Lung (tissue), 12 donors: ENCODE measurements around the gene AMN. TPM values are rescaled to one million over a fixed set of nuclear protein-coding genes. Genes with fewer than 3 reads are reported as not detected.

Experiments used
- ATAC-seq: fragments of 200-7000 bp; cut with Tn5 transposase; one replicate; pipeline ENCODE4 v1.9.1; 2020; ENCODE audit warnings: moderate number of reproducible peaks; ENCODE audit not compliant: insufficient read depth, low FRiP score
- DNase-seq, 3 donors: peaks; one replicate each; pipeline ENCODE4 v3.0.0-alpha.2; 2013 to 2017
- H3K27ac ChIP-seq, 2 donors: one replicate each; pipeline ENCODE4 v1.5.1; 2013; ENCODE audit warnings: mild to moderate bottlenecking in 2 of 2, moderate library complexity in 2 of 2, control low read depth in 1 of 2, inconsistent platforms in 1 of 2, low read depth in 1 of 2, low read length in 1 of 2
- H3K27me3 ChIP-seq, 3 donors: one replicate each; pipeline ENCODE4 v1.5.1; 2013; ENCODE audit warnings: low read length in 2 of 3; ENCODE audit not compliant: control insufficient read depth in 3 of 3, insufficient read depth in 3 of 3
- H3K36me3 ChIP-seq, 4 donors: one replicate each; pipeline ENCODE4 v1.5.1; 2013; ENCODE audit warnings: low read length in 4 of 4, mild to moderate bottlenecking in 1 of 4, moderate library complexity in 1 of 4; ENCODE audit not compliant: control insufficient read depth in 4 of 4, insufficient read depth in 4 of 4
- H3K4me1 ChIP-seq, 5 donors: one replicate each; pipeline ENCODE4 v1.5.1; 2013; ENCODE audit warnings: low read length in 5 of 5, mild to moderate bottlenecking in 2 of 5, moderate library complexity in 1 of 5; ENCODE audit not compliant: control insufficient read depth in 5 of 5, insufficient read depth in 5 of 5
- H3K4me3 ChIP-seq: one replicate; pipeline ENCODE4 v1.5.1; 2013; ENCODE audit warnings: mild to moderate bottlenecking, control low read depth, moderate library complexity
- H3K9ac ChIP-seq, 2 donors: one replicate each; pipeline ENCODE4 v1.5.1; 2013; ENCODE audit warnings: low read length in 2 of 2, control low read depth in 1 of 2; ENCODE audit not compliant: insufficient read depth in 1 of 2
- H3K9me3 ChIP-seq, 4 donors: one replicate each; pipeline ENCODE4 v1.5.1; 2013; ENCODE audit warnings: low read length in 3 of 4, mild to moderate bottlenecking in 1 of 4, moderate library complexity in 1 of 4; ENCODE audit not compliant: control insufficient read depth in 4 of 4, insufficient read depth in 3 of 4
- WGBS, 2 donors: extraction: QIAGEN DNeasy Blood & Tissue Kit; methylation state at CpG; one replicate each; pipeline ENCODE4 v1.1.7; 2013; 5-methylcytosine and 5-hydroxymethylcytosine counted together
- polyA plus RNA-seq, 2 donors: library from polyadenylated mRNA; stranded (reverse); fragments of 200-250 nt; gene quantifications; one replicate each; pipeline ENCODE4 v1.2.1, GENCODE V29; 2013
- total RNA-seq, 2 donors: library from RNA; depleted of rRNA in 1 of 2; stranded (reverse); fragments of >200 nt in 1 of 2; gene quantifications; one replicate each; pipeline ENCODE4 v1.2.1, GENCODE V29; 2014 to 2021
- TF ChIP-seq, protein P1 (sequence below): IDR thresholded peaks from 2 replicates; pipeline ENCODE4 v1.5.1; 2012; ENCODE audit warnings: mild to moderate bottlenecking; ENCODE audit errors: control extremely low read depth, extremely low read depth
- donor health status: control.
- donor health status: control.
- donor health status: Bipolar disorder and iron deficiency.
- donor health status: healthy.
- donor health status: DM: yes; HTN: yes; CAD: no.

Gene AMN
- total and polyA plus RNA-seq, 4 donors: 0.94 to 24.7 (median 12.6) TPM

DNA sequence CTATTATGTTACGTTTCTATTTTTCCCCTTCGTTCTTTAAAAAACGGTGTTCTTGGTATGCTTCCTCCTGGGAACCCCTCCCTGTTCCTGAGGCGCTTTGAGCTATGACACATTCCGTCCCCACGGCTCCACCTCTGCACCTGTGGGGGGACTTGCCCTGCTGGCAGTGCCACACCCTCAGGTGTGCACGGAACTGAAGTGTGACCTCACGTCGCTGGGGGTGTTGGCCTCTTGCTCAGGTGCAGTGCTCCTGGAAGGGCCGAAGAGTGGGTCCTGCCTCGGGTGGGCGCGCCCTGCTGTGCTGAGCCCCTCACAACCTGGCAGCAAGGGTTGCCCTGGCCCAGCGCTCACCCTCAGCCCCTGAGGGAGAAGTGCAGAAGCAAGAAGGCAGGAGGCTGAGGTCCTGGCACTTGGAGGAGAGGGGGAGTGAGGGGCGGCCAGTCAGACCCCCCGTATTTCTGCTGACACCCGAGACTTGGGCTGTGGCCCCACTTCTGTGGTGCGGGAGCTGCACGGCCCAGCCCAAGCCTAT, 4.9 kb downstream of the AMN start:
- Histone ChIP-seq H3K27ac (peak overlapping the region in 1 of 2 donors; percentile 60), H3K9ac (no peak overlapping the region), H3K36me3 (peaks cover 0 to 7% (median 2%) of the 10 kb centered on the region in 4 donors), H3K4me1 (peaks cover 0 to 30% (median 6%) of the 10 kb centered on the region in 5 donors), H3K27me3 (peaks cover 0 to 52% (median 28%) of the 10 kb centered on the region in 3 donors), H3K9me3 (peaks cover 0 to 2% (median 0%) of the 10 kb centered on the region in 4 donors), H3K4me3 (no peak overlapping the region)
- 43 to 46% methylated on average over 18 to 19 of the region's 19 CpGs for WGBS, 2 donors
- DNase-seq: no peak
- TF ChIP-seq, protein P1, sequence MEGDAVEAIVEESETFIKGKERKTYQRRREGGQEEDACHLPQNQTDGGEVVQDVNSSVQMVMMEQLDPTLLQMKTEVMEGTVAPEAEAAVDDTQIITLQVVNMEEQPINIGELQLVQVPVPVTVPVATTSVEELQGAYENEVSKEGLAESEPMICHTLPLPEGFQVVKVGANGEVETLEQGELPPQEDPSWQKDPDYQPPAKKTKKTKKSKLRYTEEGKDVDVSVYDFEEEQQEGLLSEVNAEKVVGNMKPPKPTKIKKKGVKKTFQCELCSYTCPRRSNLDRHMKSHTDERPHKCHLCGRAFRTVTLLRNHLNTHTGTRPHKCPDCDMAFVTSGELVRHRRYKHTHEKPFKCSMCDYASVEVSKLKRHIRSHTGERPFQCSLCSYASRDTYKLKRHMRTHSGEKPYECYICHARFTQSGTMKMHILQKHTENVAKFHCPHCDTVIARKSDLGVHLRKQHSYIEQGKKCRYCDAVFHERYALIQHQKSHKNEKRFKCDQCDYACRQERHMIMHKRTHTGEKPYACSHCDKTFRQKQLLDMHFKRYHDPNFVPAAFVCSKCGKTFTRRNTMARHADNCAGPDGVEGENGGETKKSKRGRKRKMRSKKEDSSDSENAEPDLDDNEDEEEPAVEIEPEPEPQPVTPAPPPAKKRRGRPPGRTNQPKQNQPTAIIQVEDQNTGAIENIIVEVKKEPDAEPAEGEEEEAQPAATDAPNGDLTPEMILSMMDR: no peak
- ATAC-seq: peak; percentile 28

DNA sequence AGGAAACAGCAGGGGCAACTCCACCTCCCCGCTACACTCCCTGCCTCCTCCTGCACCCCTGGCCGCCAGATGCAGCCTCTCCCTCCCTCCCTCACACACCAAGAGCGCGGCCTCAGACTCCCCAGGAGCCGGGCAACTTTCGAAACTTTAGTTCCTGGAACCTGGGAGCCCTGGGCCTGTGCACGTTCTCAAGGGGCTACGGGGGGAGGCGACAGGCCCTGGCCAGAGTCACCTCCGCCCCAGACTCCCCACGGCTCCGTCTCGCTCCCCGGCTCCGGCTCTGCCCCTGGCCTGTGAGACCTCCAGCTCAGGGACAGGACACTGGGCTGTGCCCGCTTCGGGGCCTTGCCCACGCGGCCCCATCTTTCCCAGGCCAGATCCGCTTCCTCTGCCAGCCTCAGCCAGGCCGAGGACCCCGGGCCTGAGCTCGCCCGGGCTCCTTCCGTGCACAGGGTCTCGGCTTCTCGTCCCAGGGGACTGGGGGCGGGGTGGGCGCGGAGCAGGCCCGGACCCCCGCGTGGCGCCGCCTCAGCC, 5.5 kb downstream of the AMN start:
- H3K36me3 ChIP-seq: peaks cover 0 to 9% (median 5%) of the 10 kb centered on the region in 4 donors
- ATAC-seq: peak; percentile 8
- H3K4me1 ChIP-seq: peaks cover 0 to 29% (median 3%) of the 10 kb centered on the region in 5 donors

DNA sequence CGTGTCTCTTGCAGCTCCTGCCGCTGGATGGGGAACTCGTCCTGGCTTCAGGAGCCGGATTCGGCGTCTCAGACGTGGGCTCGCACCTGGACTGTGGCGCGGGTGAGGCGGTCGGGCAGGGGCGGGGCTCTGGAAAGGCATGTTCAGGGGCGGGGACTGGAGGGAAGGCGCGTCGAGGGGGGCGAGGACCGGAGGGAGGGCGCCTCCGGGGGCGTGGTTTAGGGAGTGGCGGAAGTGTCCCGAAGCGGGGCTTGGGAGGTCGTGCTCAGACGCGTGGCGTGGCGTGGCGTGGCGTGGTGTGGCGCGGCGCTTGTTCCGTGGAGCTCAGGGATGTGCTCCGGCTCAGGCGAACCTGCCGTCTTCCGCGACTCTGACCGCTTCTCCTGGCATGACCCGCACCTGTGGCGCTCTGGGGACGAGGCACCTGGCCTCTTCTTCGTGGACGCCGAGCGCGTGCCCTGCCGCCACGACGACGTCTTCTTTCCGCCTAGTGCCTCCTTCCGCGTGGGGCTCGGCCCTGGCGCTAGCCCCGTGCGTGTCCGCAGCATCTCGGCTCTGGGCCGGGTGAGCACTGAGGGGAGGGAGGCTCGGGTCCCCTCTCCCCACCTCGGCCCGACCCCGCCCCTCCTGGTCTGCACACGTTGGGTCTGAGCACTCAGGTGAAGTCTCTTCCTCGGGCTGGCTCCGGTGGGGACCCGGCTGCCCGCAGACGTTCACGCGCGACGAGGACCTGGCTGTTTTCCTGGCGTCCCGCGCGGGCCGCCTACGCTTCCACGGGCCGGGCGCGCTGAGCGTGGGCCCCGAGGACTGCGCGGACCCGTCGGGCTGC, 6.2 kb downstream of the AMN start:
- WGBS, 2 donors: 3 to 4% methylated on average over 70 to 94 of the region's 94 CpGs
- peaks cover 0 to 41% (median 22%) of the 10 kb centered on the region in 3 donors for H3K27me3 ChIP-seq
- H3K27ac ChIP-seq: peak overlapping the region in 1 of 2 donors; percentile 60
- TF ChIP-seq, protein P1: no peak
- H3K36me3 ChIP-seq: peaks cover 0 to 14% (median 7%) of the 10 kb centered on the region in 4 donors
- peaks cover 0 to 22% (median 0%) of the 10 kb centered on the region in 5 donors for H3K4me1 ChIP-seq
- H3K9me3 ChIP-seq: peaks cover 0 to 2% (median 0%) of the 10 kb centered on the region in 4 donors
- DNase-seq: peak; percentile 80 to 86 (median 85)
- peak overlapping the region in 1 of 2 donors; percentile 28 for H3K9ac ChIP-seq
- H3K4me3 ChIP-seq: peak overlapping the region; percentile 9
- peak; percentile 75 for ATAC-seq

More for the DNA sequence above, 5.5 kb downstream of the AMN start:
- TF ChIP-seq, protein P1: no peak
- peak overlapping the region; percentile 9 for H3K4me3 ChIP-seq
- 1 to 11% methylated on average over 32 to 35 of the region's 35 CpGs for WGBS, 2 donors
- H3K27ac ChIP-seq: peak overlapping the region in 1 of 2 donors; percentile 60
- H3K9me3 ChIP-seq: peaks cover 0 to 2% (median 0%) of the 10 kb centered on the region in 4 donors
- DNase-seq: peak in 1 of 3 donors; percentile 33
- H3K9ac ChIP-seq: peak overlapping the region in 1 of 2 donors; percentile 28
- peaks cover 0 to 47% (median 27%) of the 10 kb centered on the region in 3 donors for H3K27me3 ChIP-seq
